CD14-positive monocyte (primary cell): Measurements from ENCODE around the gene NOC2L. TPM values are rescaled to one million over a fixed set of nuclear protein-coding genes. Genes with fewer than 3 reads are reported as not detected.
A peak's percentile ranks its signal among the peaks of the same experiment; 100 is the strongest.

Experiments
- DNase-seq, 3 donors: peaks; one replicate each; pipeline ENCODE4 v3.0.0-alpha.2; 2011 to 2022
- H2AFZ ChIP-seq: 2 replicates; pipeline ENCODE4 v1.6.0; 2012; ENCODE audit warnings: mild to moderate bottlenecking, low read depth, low read length, inconsistent platforms; ENCODE audit not compliant: insufficient read depth, poor library complexity, severe bottlenecking
- H3K27ac ChIP-seq, 2 donors: 1 replicate in 1 of 2; 2 replicates in 1 of 2; pipeline ENCODE4 v1.5.1; 2012 to 2013; ENCODE audit warnings: low read length in 2 of 2, control low read depth in 1 of 2, inconsistent platforms in 1 of 2, low read depth in 1 of 2, mild to moderate bottlenecking in 1 of 2
- H3K27me3 ChIP-seq, 2 donors: one replicate each; pipeline versions ENCODE4 v1.6.0 to v1.6.1; 2011 to 2013; ENCODE audit warnings: low read length in 2 of 2; ENCODE audit not compliant: control insufficient read depth in 2 of 2, insufficient read depth in 2 of 2
- H3K36me3 ChIP-seq, 2 donors: replicated peaks in 1 of 2; 1 replicate in 1 of 2; 2 replicates in 1 of 2; pipeline versions ENCODE4 v1.5.1 to v1.6.1; 2012 to 2013; ENCODE audit warnings: low read length in 2 of 2, control low read depth in 1 of 2, inconsistent platforms in 1 of 2, mild to moderate bottlenecking in 1 of 2; ENCODE audit not compliant: insufficient read depth in 2 of 2, control insufficient read depth in 1 of 2
- H3K4me1 ChIP-seq, 2 donors: 1 replicate in 1 of 2; 2 replicates in 1 of 2; pipeline versions ENCODE4 v1.5.1 to v1.6.1; 2012 to 2013; ENCODE audit warnings: low read length in 2 of 2, control low read depth in 1 of 2, inconsistent platforms in 1 of 2, mild to moderate bottlenecking in 1 of 2, moderate library complexity in 1 of 2; ENCODE audit not compliant: insufficient read depth in 2 of 2, control insufficient read depth in 1 of 2
- H3K4me2 ChIP-seq: replicated peaks from 2 replicates; pipeline ENCODE3; 2012; ENCODE audit warnings: low read length, moderate library complexity, mild to moderate bottlenecking; ENCODE audit not compliant: poor library complexity, severe bottlenecking; ENCODE audit errors: extremely low read depth
- H3K4me3 ChIP-seq, 3 experiments: fragments of 200-600 bp in 1 of 3; sonication (generic) in 1 of 3; replicated peaks in 1 of 3; 1 replicate in 2 of 3; 2 replicates in 1 of 3; pipeline ENCODE4 v1.5.1; 2011 to 2013; ENCODE audit warnings: low read length in 3 of 3, mild to moderate bottlenecking in 3 of 3, control low read depth in 2 of 3, low read depth in 2 of 3, inconsistent platforms in 1 of 3, moderate library complexity in 1 of 3
- H3K79me2 ChIP-seq: 2 replicates; pipeline ENCODE4 v1.6.0; 2012; ENCODE audit warnings: mild to moderate bottlenecking, control low read depth, inconsistent platforms, low read length, moderate library complexity; ENCODE audit not compliant: insufficient read depth
- H3K9ac ChIP-seq: 2 replicates; pipeline ENCODE4 v1.6.0; 2017; ENCODE audit warnings: low read length, mild to moderate bottlenecking; ENCODE audit not compliant: insufficient read depth, poor library complexity, severe bottlenecking
- H3K9me3 ChIP-seq, 2 donors: replicated peaks in 1 of 2; 1 replicate in 1 of 2; 2 replicates in 1 of 2; pipeline versions ENCODE4 v1.5.1 to v1.6.1; 2012 to 2013; ENCODE audit warnings: low read length in 2 of 2, control low read depth in 1 of 2; ENCODE audit not compliant: control insufficient read depth in 1 of 2, insufficient read depth in 1 of 2
- H4K20me1 ChIP-seq: 2 replicates; pipeline ENCODE4 v1.6.0; 2012; ENCODE audit warnings: mild to moderate bottlenecking, low read length, control low read depth, moderate library complexity; ENCODE audit not compliant: insufficient read depth
- H3K27ac Mint-ChIP-seq, 7 donors: one replicate each; pipeline ENCODE4 v1.8.0; 2020; ENCODE audit warnings: mild to moderate bottlenecking in 7 of 7, mixed read lengths in 7 of 7, moderate library complexity in 6 of 7, inconsistent platforms in 2 of 7
- H3K27me3 Mint-ChIP-seq, 3 donors: one replicate each; pipeline ENCODE4 v1.8.0; 2021 to 2022; ENCODE audit warnings: low read depth in 3 of 3, mild to moderate bottlenecking in 3 of 3, mixed read lengths in 3 of 3, moderate library complexity in 3 of 3, inconsistent platforms in 1 of 3
- H3K36me3 Mint-ChIP-seq, 2 donors: one replicate each; pipeline ENCODE4 v1.8.0; 2020; ENCODE audit warnings: mixed read lengths in 2 of 2, inconsistent platforms in 1 of 2, mild to moderate bottlenecking in 1 of 2
- H3K4me1 Mint-ChIP-seq: one replicate; pipeline ENCODE4 v1.8.0; 2020; ENCODE audit warnings: mild to moderate bottlenecking, mixed read lengths
- H3K4me3 Mint-ChIP-seq, 2 donors: one replicate each; pipeline ENCODE4 v1.8.0; 2020; ENCODE audit warnings: mild to moderate bottlenecking in 2 of 2, mixed read lengths in 2 of 2, moderate library complexity in 1 of 2
- H3K9me3 Mint-ChIP-seq, 7 donors: one replicate each; pipeline ENCODE4 v1.8.0; 2020 to 2022; ENCODE audit warnings: mixed read lengths in 7 of 7, mild to moderate bottlenecking in 6 of 7, moderate library complexity in 6 of 7, inconsistent platforms in 2 of 7
- WGBS: methylation state at CpG from one replicate; pipeline ENCODE4 v1.1.5; 2013; ENCODE audit warnings: missing lambda C conversion rate; ENCODE audit not compliant: insufficient coverage; 5-methylcytosine and 5-hydroxymethylcytosine counted together
- intact Hi-C, 2 donors: fragments of 100-400 bp; cut with micrococcal nuclease; formaldehyde crosslinking; loops; one replicate each; pipeline versions ENCODE4 v1.15.0 to v1.15.1; 2023
- polyA plus RNA-seq, 3 donors: library from polyadenylated mRNA; depleted of rRNA in 1 of 3; unstranded in 2 of 3; stranded (reverse) in 1 of 3; fragments of 300-500 nt in 2 of 3; fragments of >200 nt in 1 of 3; fragmentation: Illumina TruSeq in 2 of 3; gene quantifications; 1 replicate in 2 of 3; 2 replicates in 1 of 3; pipeline ENCODE4 v1.2.3, GENCODE V29; 2012 to 2021
- TF ChIP-seq, protein P1 (sequence below): fragments of 200-600 bp; IDR thresholded peaks from one replicate; pipeline ENCODE4 v1.8.0; 2022; ENCODE audit warnings: antibody characterized with exemption, mild to moderate bottlenecking

NOC2L gene
- polyA plus RNA-seq, 3 donors: 34.5 to 47.9 (median 35.8) TPM

- H3K4me3 Mint-ChIP-seq: peak overlapping the region in 1 of 2 donors; percentile 7
- TF ChIP-seq, protein P1, sequence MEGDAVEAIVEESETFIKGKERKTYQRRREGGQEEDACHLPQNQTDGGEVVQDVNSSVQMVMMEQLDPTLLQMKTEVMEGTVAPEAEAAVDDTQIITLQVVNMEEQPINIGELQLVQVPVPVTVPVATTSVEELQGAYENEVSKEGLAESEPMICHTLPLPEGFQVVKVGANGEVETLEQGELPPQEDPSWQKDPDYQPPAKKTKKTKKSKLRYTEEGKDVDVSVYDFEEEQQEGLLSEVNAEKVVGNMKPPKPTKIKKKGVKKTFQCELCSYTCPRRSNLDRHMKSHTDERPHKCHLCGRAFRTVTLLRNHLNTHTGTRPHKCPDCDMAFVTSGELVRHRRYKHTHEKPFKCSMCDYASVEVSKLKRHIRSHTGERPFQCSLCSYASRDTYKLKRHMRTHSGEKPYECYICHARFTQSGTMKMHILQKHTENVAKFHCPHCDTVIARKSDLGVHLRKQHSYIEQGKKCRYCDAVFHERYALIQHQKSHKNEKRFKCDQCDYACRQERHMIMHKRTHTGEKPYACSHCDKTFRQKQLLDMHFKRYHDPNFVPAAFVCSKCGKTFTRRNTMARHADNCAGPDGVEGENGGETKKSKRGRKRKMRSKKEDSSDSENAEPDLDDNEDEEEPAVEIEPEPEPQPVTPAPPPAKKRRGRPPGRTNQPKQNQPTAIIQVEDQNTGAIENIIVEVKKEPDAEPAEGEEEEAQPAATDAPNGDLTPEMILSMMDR: no peak
- 90% methylated on average over 14 of the region's 17 CpGs for WGBS
- H3K9me3 ChIP-seq: peaks cover under 1 to 5% of the 10 kb centered on the region in 2 donors
- no peak overlapping the region for H3K4me2 ChIP-seq
- H3K79me2 ChIP-seq: no peaks in the 10 kb centered on the region
- no peak overlapping the region for H3K9ac ChIP-seq
- H3K4me3 ChIP-seq: no peak overlapping the region
- intact Hi-C loops: loop anchor here in 1 of 2 donors (2.0 kb wide), 1 partner anchor 70 kb away; no protein-coding TSS in a partner anchor
- H3K9me3 Mint-ChIP-seq: peaks cover 0 to 5% (median 4%) of the 10 kb centered on the region in 7 donors
- peaks cover 3 to 28% of the 10 kb centered on the region in 2 donors for H3K27me3 ChIP-seq
- no peak overlapping the region for H3K27ac Mint-ChIP-seq
- no peaks in the 10 kb centered on the region for H3K36me3 ChIP-seq
- H3K4me1 ChIP-seq: peaks cover 5 to 8% of the 10 kb centered on the region in 2 donors
- peaks cover 22 to 48% (median 30%) of the 10 kb centered on the region in 3 donors for H3K27me3 Mint-ChIP-seq
- no peaks in the 10 kb centered on the region for H4K20me1 ChIP-seq
- DNase-seq: no peak
- peaks cover 3% of the 10 kb centered on the region for H3K4me1 Mint-ChIP-seq
- H3K36me3 Mint-ChIP-seq: no peaks in the 10 kb centered on the region
- H2AFZ ChIP-seq: no peak overlapping the region
- no peak overlapping the region for H3K27ac ChIP-seq
These were observed 15.8 kb upstream of the NOC2L start for GRCh38 chr1:974687-975328.

GRCh38 chr1:974293-974640 lies 15.2 kb upstream of the NOC2L start:
- TF ChIP-seq, protein P1: no peak
- peaks cover 0 to 6% (median 4%) of the 10 kb centered on the region in 7 donors for H3K9me3 Mint-ChIP-seq
- H3K4me3 Mint-ChIP-seq: no peak overlapping the region
- 93% methylated on average over 3 of the region's 11 CpGs for WGBS
- H3K4me2 ChIP-seq: no peak overlapping the region
- DNase-seq: no peak
- H3K4me3 ChIP-seq: no peak overlapping the region
- H2AFZ ChIP-seq: no peak overlapping the region
- H3K36me3 Mint-ChIP-seq: no peaks in the 10 kb centered on the region
- peaks cover 25 to 51% (median 31%) of the 10 kb centered on the region in 3 donors for H3K27me3 Mint-ChIP-seq
- no peak overlapping the region for H3K9ac ChIP-seq
- intact Hi-C loops: loop anchor here in 1 of 2 donors (2.0 kb wide), 1 partner anchor 69 kb away; no protein-coding TSS in a partner anchor
- H3K27ac Mint-ChIP-seq: no peak overlapping the region
- H3K4me1 Mint-ChIP-seq: peaks cover 3% of the 10 kb centered on the region
- peaks cover 5 to 8% of the 10 kb centered on the region in 2 donors for H3K4me1 ChIP-seq
- no peaks in the 10 kb centered on the region for H3K36me3 ChIP-seq
- no peaks in the 10 kb centered on the region for H4K20me1 ChIP-seq
- H3K27me3 ChIP-seq: peaks cover 3 to 28% of the 10 kb centered on the region in 2 donors
- no peak overlapping the region for H3K27ac ChIP-seq
- H3K79me2 ChIP-seq: no peaks in the 10 kb centered on the region
- peaks cover 5 to 6% of the 10 kb centered on the region in 2 donors for H3K9me3 ChIP-seq
